ENCODE data around the gene CITED1. TPM values are rescaled to one million over a fixed set of nuclear protein-coding genes. Genes with fewer than 3 reads are reported as not detected.

The CITED1 gene
- total RNA-seq (not detected), polyA plus RNA-seq (under 1 TPM in 1 of 2 donors, not detected in 1; 0.58 TPM)

- Histone ChIP-seq H3K27me3 (ENCODE audit: insufficient read depth, low read length) (peaks cover 5% of the 10 kb centered on the region), H3K4me3 (ENCODE audit: low read length in 2 of 2) (peak within 1 kb of the TSS in 1 of 2 donors; percentile 41), H3K27ac (ENCODE audit: low read depth, low read length) (no peak within 1 kb of the TSS), H3K36me3 (ENCODE audit: insufficient read depth, low read length) (no peaks in the 10 kb centered on the region), H3K4me1 (ENCODE audit: insufficient read depth, low read length) (peaks cover 24% of the 10 kb centered on the region), H3K9me3 (ENCODE audit: control insufficient read depth in 1 of 2, low read length in 2 of 2) (no peaks in the 10 kb centered on the region)
- intact Hi-C loops (cut with micrococcal nuclease): loop anchor here (2.0 kb wide), 1 partner anchor 29 kb away; the partner anchor contains the start of gene RPS4X
- Mint-ChIP-seq H3K9me3 (peaks cover 0 to 1% (median 0%) of the 10 kb centered on the region in 8 donors), H3K27ac (peak within 1 kb of the TSS in 4 of 7 donors; percentile 27 to 80 (median 66)), H3K4me3 (peak within 1 kb of the TSS; percentile 86 to 94 (median 90)), H3K27me3 (peaks cover 39 to 49% of the 10 kb centered on the region in 2 donors), H3K36me3 (peaks cover 3 to 4% of the 10 kb centered on the region in 2 donors), H3K4me1 (peaks cover 16 to 41% (median 24%) of the 10 kb centered on the region in 4 donors)
- ChIA-PET CTCF (ENCODE audit: partially characterized antibody) (no interaction called here), POLR2A (ENCODE audit: partially characterized antibody) (no interaction called here)
- DNase-seq: peak in 1 of 5 donors; percentile 15
These were observed at the start of gene CITED1 for GRCh38 chrX:72305286-72306084. TSS of gene CITED1 (minus strand) at chrX:72305914. CDS start at chrX:72302869, 3,045 bp downstream.

- Mint-ChIP-seq H3K9me3 (no peaks in the 10 kb centered on the region), H3K27me3 (no peaks in the 10 kb centered on the region), H3K27ac (no peak overlapping the region), H3K4me1 (no peaks in the 10 kb centered on the region), H3K4me3 (no peak overlapping the region), H3K36me3 (peaks cover 14 to 23% of the 10 kb centered on the region in 2 donors)
- intact Hi-C loops (cut with micrococcal nuclease): no loop called here
- Histone ChIP-seq H3K27me3 (ENCODE audit: insufficient read depth, low read length) (no peaks in the 10 kb centered on the region), H3K9me3 (ENCODE audit: control insufficient read depth in 1 of 2, low read length in 2 of 2) (no peaks in the 10 kb centered on the region), H3K4me3 (ENCODE audit: low read length in 2 of 2) (no peak overlapping the region), H3K4me1 (ENCODE audit: insufficient read depth, low read length) (no peaks in the 10 kb centered on the region), H3K36me3 (ENCODE audit: insufficient read depth, low read length) (no peaks in the 10 kb centered on the region), H3K27ac (ENCODE audit: low read depth, low read length) (no peak overlapping the region)
- ChIA-PET CTCF (ENCODE audit: partially characterized antibody) (no interaction called here), POLR2A (ENCODE audit: partially characterized antibody) (no interaction called here)
- DNase-seq: no peak
These were observed 47.1 kb upstream of the CITED1 start for GRCh38 chrX:72352786-72353185.

- CTCF ChIA-PET (ENCODE audit: partially characterized antibody): no interaction called here
- H3K4me1 Mint-ChIP-seq: no peaks in the 10 kb centered on the region
These were observed 46.1 kb upstream of the CITED1 start for GRCh38 chrX:72351606-72352334.

GRCh38 chrX:72349190-72349589 is 43.5 kb upstream of the CITED1 start:
- Mint-ChIP-seq H3K27me3 (no peaks in the 10 kb centered on the region), H3K4me3 (no peak overlapping the region), H3K36me3 (peaks cover 14 to 17% of the 10 kb centered on the region in 2 donors), H3K4me1 (no peaks in the 10 kb centered on the region), H3K9me3 (no peaks in the 10 kb centered on the region), H3K27ac (no peak overlapping the region)
- no peak overlapping the region for H3K4me3 ChIP-seq (ENCODE audit: low read length in 2 of 2)
- POLR2A ChIA-PET (ENCODE audit: partially characterized antibody): no interaction called here
- intact Hi-C loops (cut with micrococcal nuclease): no loop called here
- no peak for DNase-seq
- no peaks in the 10 kb centered on the region for H3K27me3 ChIP-seq (ENCODE audit: insufficient read depth, low read length)
- H3K27ac ChIP-seq (ENCODE audit: low read depth, low read length): no peak overlapping the region
- CTCF ChIA-PET (ENCODE audit: partially characterized antibody): no interaction called here
- H3K36me3 ChIP-seq (ENCODE audit: insufficient read depth, low read length): no peaks in the 10 kb centered on the region
- no peaks in the 10 kb centered on the region for H3K4me1 ChIP-seq (ENCODE audit: insufficient read depth, low read length)
- no peaks in the 10 kb centered on the region for H3K9me3 ChIP-seq (ENCODE audit: control insufficient read depth in 1 of 2, low read length in 2 of 2)

More at GRCh38 chrX:72351606-72352334, 46.1 kb upstream of the CITED1 start:
- Histone ChIP-seq H3K4me3 (ENCODE audit: low read length in 2 of 2) (no peak overlapping the region), H3K27me3 (ENCODE audit: insufficient read depth, low read length) (no peaks in the 10 kb centered on the region), H3K4me1 (ENCODE audit: insufficient read depth, low read length) (no peaks in the 10 kb centered on the region), H3K36me3 (ENCODE audit: insufficient read depth, low read length) (no peaks in the 10 kb centered on the region), H3K9me3 (ENCODE audit: control insufficient read depth in 1 of 2, low read length in 2 of 2) (no peaks in the 10 kb centered on the region), H3K27ac (ENCODE audit: low read depth, low read length) (no peak overlapping the region)
- POLR2A ChIA-PET (ENCODE audit: partially characterized antibody): no interaction called here
- intact Hi-C loops (cut with micrococcal nuclease): no loop called here
- H3K36me3 Mint-ChIP-seq: peaks cover 14 to 19% of the 10 kb centered on the region in 2 donors
- no peaks in the 10 kb centered on the region for H3K27me3 Mint-ChIP-seq
- no peak overlapping the region for H3K4me3 Mint-ChIP-seq
- no peaks in the 10 kb centered on the region for H3K9me3 Mint-ChIP-seq
- no peak for DNase-seq
- no peak overlapping the region for H3K27ac Mint-ChIP-seq

- H3K36me3 ChIP-seq (ENCODE audit: insufficient read depth, low read length): no peaks in the 10 kb centered on the region
- no peak for DNase-seq
- H3K9me3 Mint-ChIP-seq: no peaks in the 10 kb centered on the region
- no peak overlapping the region for H3K4me3 Mint-ChIP-seq
- H3K27me3 Mint-ChIP-seq: no peaks in the 10 kb centered on the region
- intact Hi-C loops (cut with micrococcal nuclease): no loop called here
- no peaks in the 10 kb centered on the region for H3K27me3 ChIP-seq (ENCODE audit: insufficient read depth, low read length)
- H3K36me3 Mint-ChIP-seq: peaks cover 14 to 17% of the 10 kb centered on the region in 2 donors
- no peaks in the 10 kb centered on the region for H3K4me1 Mint-ChIP-seq
- ChIA-PET CTCF (ENCODE audit: partially characterized antibody) (no interaction called here), POLR2A (ENCODE audit: partially characterized antibody) (no interaction called here)
- H3K4me1 ChIP-seq (ENCODE audit: insufficient read depth, low read length): no peaks in the 10 kb centered on the region
- H3K9me3 ChIP-seq (ENCODE audit: control insufficient read depth in 1 of 2, low read length in 2 of 2): no peaks in the 10 kb centered on the region
- H3K4me3 ChIP-seq (ENCODE audit: low read length in 2 of 2): no peak overlapping the region
- no peak overlapping the region for H3K27ac Mint-ChIP-seq
- no peak overlapping the region for H3K27ac ChIP-seq (ENCODE audit: low read depth, low read length)
These were observed 42.7 kb upstream of the CITED1 start for GRCh38 chrX:72348247-72348979.

GRCh38 chrX:72347366-72347765 is 41.7 kb upstream of the CITED1 start:
- Histone ChIP-seq H3K9me3 (ENCODE audit: control insufficient read depth in 1 of 2, low read length in 2 of 2) (no peaks in the 10 kb centered on the region), H3K36me3 (ENCODE audit: insufficient read depth, low read length) (no peaks in the 10 kb centered on the region), H3K27me3 (ENCODE audit: insufficient read depth, low read length) (no peaks in the 10 kb centered on the region), H3K27ac (ENCODE audit: low read depth, low read length) (no peak overlapping the region), H3K4me1 (ENCODE audit: insufficient read depth, low read length) (no peaks in the 10 kb centered on the region), H3K4me3 (ENCODE audit: low read length in 2 of 2) (no peak overlapping the region)
- ChIA-PET CTCF (ENCODE audit: partially characterized antibody) (no interaction called here), POLR2A (ENCODE audit: partially characterized antibody) (no interaction called here)
- H3K36me3 Mint-ChIP-seq: peaks cover 14 to 17% of the 10 kb centered on the region in 2 donors
- DNase-seq: no peak
- H3K27ac Mint-ChIP-seq: no peak overlapping the region
- H3K4me1 Mint-ChIP-seq: no peaks in the 10 kb centered on the region
- H3K9me3 Mint-ChIP-seq: no peaks in the 10 kb centered on the region
- no peaks in the 10 kb centered on the region for H3K27me3 Mint-ChIP-seq
- intact Hi-C loops (cut with micrococcal nuclease): no loop called here
- no peak overlapping the region for H3K4me3 Mint-ChIP-seq
